ENCODE results near the gene INPP5F. TPM values are rescaled to one million over a fixed set of nuclear protein-coding genes. Genes with fewer than 3 reads are reported as not detected.
"Not testable (repeated sequence)": the region's sequence is repeated elsewhere in the genome, so short reads cannot be mapped to it uniquely, and the experiment has no call there.

The INPP5F gene
- total and polyA plus RNA-seq, 8 donors = 4.6 to 25.7 (median 16.4) TPM

- no peaks in the 10 kb centered on the region for H3K36me3 ChIP-seq
- no peak for TF ChIP-seq EP300 (IDR thresholded peaks at IDR 0.05)
- no peak overlapping the region for H3K27ac ChIP-seq
- peaks cover 0 to 6% (median 0%) of the 10 kb centered on the region in 4 donors for H3K9me3 ChIP-seq
- no peaks in the 10 kb centered on the region for H3K27me3 ChIP-seq
- WGBS, 5 donors = 77 to 91% (median 80%) methylated on average over 2 of the region's 2 CpGs
- no peak for DNase-seq
- H3K4me3 ChIP-seq = no peak overlapping the region
- H3K4me1 ChIP-seq = peaks cover 0 to 4% (median 0%) of the 10 kb centered on the region in 4 donors
- intact Hi-C loops (cut with DNase I; ENCODE audit: low total_unique reads) = no loop called here
Measured at GRCh38 chr10:119702583-119702982, 23.3 kb upstream of the INPP5F start.

GRCh38 chr10:119703903-119704508 is 21.8 kb upstream of the INPP5F start:
- 80 to 90% (median 89%) methylated on average over 9 of the region's 9 CpGs for WGBS, 5 donors
- DNase-seq = no peak
- peaks cover 0 to 4% (median 0%) of the 10 kb centered on the region in 4 donors for H3K4me1 ChIP-seq
- no peak overlapping the region for H3K4me3 ChIP-seq
- peaks cover 0 to 6% (median 0%) of the 10 kb centered on the region in 4 donors for H3K9me3 ChIP-seq
- intact Hi-C loops (cut with DNase I; ENCODE audit: low total_unique reads) = no loop called here
- TF ChIP-seq CTCF (IDR thresholded peaks at IDR 0.05) = no peak
- no peak for TF ChIP-seq POLR2A (IDR thresholded peaks at IDR 0.05)
- no peak for TF ChIP-seq EP300 (IDR thresholded peaks at IDR 0.05)
- TF ChIP-seq POLR2AphosphoS5 (IDR thresholded peaks at IDR 0.05) = no peak
- no peak overlapping the region for H3K27ac ChIP-seq
- H3K36me3 ChIP-seq = no peaks in the 10 kb centered on the region
- no peaks in the 10 kb centered on the region for H3K27me3 ChIP-seq

DNA sequence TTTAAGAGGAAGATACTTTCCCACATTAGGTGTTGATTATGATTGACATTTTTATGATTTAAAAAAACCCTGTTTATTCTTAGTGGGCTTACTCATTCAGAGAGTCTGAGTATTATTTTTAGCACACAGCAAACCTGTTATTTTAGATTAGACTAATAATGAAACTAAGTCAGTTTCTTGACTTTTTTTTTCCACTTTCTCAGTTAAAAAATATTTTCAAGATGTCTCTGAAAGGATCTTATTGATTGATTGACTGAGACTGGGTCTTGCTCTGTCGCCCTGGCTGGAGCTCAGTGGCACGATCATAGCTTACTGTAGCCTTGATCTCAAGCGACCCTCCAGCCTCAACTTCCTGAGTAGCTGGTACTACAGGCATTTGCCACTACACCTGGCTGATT is 20.4 kb upstream of the INPP5F start:
- intact Hi-C loops (cut with DNase I; ENCODE audit: low total_unique reads) = no loop called here
- H3K36me3 ChIP-seq = no peaks in the 10 kb centered on the region
- peak overlapping the region in 1 of 5 donors; percentile 7 for H3K27ac ChIP-seq
- TF ChIP-seq POLR2AphosphoS5 (IDR thresholded peaks at IDR 0.05) = no peak
- no peak for TF ChIP-seq CTCF (IDR thresholded peaks at IDR 0.05)
- no peak for TF ChIP-seq EP300 (IDR thresholded peaks at IDR 0.05)
- WGBS, 5 donors = 83 to 98% (median 86%) methylated on average over 3 of the region's 3 CpGs
- no peaks in the 10 kb centered on the region for H3K27me3 ChIP-seq
- peaks cover 0 to 6% (median 0%) of the 10 kb centered on the region in 4 donors for H3K9me3 ChIP-seq
- DNase-seq = no peak
- no peak overlapping the region for H3K4me3 ChIP-seq
- H3K4me1 ChIP-seq = peaks cover 0 to 4% (median 0%) of the 10 kb centered on the region in 4 donors

DNA sequence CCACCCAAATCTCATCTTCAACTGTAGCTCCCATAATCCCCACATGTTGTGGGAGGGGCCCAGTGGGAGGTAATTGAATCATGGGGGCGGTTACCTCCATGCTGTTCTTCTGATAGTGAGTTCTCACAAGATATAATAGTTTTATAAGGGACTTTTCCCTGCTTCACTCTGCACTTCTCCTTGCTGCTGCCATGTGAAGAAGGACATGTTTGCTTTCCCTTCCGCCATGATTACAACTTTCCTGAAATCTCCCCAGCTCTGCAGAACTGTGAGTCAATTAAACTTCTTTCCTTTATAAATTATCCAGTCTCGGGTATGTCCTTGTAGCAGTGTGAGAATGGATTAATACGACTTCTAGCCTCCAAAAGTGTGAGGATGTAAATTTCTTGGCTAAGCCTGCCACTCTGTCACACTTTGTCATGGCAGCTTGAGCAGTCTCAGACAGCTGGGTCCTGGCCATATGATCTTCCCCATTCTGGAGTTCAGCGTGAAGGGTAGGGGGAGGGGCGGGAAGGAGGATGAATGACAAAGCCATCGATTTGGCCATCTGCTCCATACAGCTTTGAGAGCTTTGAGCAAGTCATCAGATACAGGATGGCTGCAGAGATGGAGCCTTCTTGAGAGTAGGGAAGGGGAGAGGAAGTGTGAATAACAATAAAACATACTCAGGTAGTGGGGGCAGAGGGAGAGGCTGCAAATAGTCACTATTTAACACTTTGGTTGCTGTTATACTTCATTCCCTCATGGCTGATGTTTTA is 19.1 kb upstream of the INPP5F start:
- DNase-seq = no peak
- no peaks in the 10 kb centered on the region for H3K36me3 ChIP-seq
- no peaks in the 10 kb centered on the region for H3K27me3 ChIP-seq
- no peak for TF ChIP-seq POLR2AphosphoS5 (IDR thresholded peaks at IDR 0.05)
- no peak for TF ChIP-seq EP300 (IDR thresholded peaks at IDR 0.05)
- TF ChIP-seq CTCF (IDR thresholded peaks at IDR 0.05) = no peak
- no peak for TF ChIP-seq POLR2A (IDR thresholded peaks at IDR 0.05)
- intact Hi-C loops (cut with DNase I; ENCODE audit: low total_unique reads) = no loop called here
- H3K9me3 ChIP-seq = peaks cover 0 to 6% (median 0%) of the 10 kb centered on the region in 4 donors
- H3K4me3 ChIP-seq = no peak overlapping the region
- WGBS, 5 donors = 74 to 81% (median 76%) methylated on average over 7 of the region's 7 CpGs
- H3K4me1 ChIP-seq = peaks cover 0 to 4% (median 0%) of the 10 kb centered on the region in 4 donors
- no peak overlapping the region for H3K27ac ChIP-seq

- H3K9me3 ChIP-seq; H3K4me3 ChIP-seq; DNase-seq; H3K36me3 ChIP-seq; H3K27ac ChIP-seq; intact Hi-C loops (cut with DNase I; ENCODE audit: low total_unique reads); H3K4me1 ChIP-seq; H3K27me3 ChIP-seq: not testable (repeated sequence)
- WGBS, 5 donors = 71 to 81% (median 78%) methylated on average over 5 of the region's 5 CpGs
Measured at GRCh38 chr10:119707331-119707730, 18.5 kb upstream of the INPP5F start.

GRCh38 chr10:119710935-119711334 is 14.9 kb upstream of the INPP5F start:
- H3K4me3 ChIP-seq; H3K27ac ChIP-seq; H3K36me3 ChIP-seq; H3K9me3 ChIP-seq; H3K4me1 ChIP-seq; DNase-seq; H3K27me3 ChIP-seq; intact Hi-C loops (cut with DNase I; ENCODE audit: low total_unique reads): not testable (repeated sequence)
- 72 to 100% (median 83%) methylated on average over 1 of the region's 1 CpG for WGBS, 5 donors

All from stomach (tissue), 9 donors.